GM18870 (cell line): ENCODE measurements around the gene MAP4K4.

ENCODE experiments used
- ATAC-seq: cut with Tn5 transposase; IDR thresholded peaks from one replicate; pipeline ENCODE4 v1.9.1; 2021; ENCODE audit warnings: moderate library complexity; ENCODE audit not compliant: unreplicated experiment

Gene MAP4K4

GRCh38 chr2:101697124-101698013 is at the start of gene MAP4K4:
TSS of gene MAP4K4 (plus strand) at chr2:101697707. CDS start at chr2:101698081, 374 bp downstream.
- ATAC-seq = no peak

GRCh38 chr2:101653469-101653868 is 44.0 kb upstream of the MAP4K4 start:
- ATAC-seq = no peak

GRCh38 chr2:101655702-101656422 is 41.6 kb upstream of the MAP4K4 start:
- no peak for ATAC-seq

- ATAC-seq = no peak
Measured at GRCh38 chr2:101657787-101658186, 39.7 kb upstream of the MAP4K4 start.

- no peak for ATAC-seq
Measured at GRCh38 chr2:101658387-101658786, 39.1 kb upstream of the MAP4K4 start.

- no peak for ATAC-seq
Measured at GRCh38 chr2:101665312-101665711, 32.2 kb upstream of the MAP4K4 start.

- no peak for ATAC-seq
Measured at GRCh38 chr2:101667823-101668222, 29.7 kb upstream of the MAP4K4 start.

GRCh38 chr2:101672047-101672446 is 25.5 kb upstream of the MAP4K4 start:
- no peak for ATAC-seq

- no peak for ATAC-seq
Measured at GRCh38 chr2:101673920-101674319, 23.6 kb upstream of the MAP4K4 start.

GRCh38 chr2:101675512-101675911 is 22.0 kb upstream of the MAP4K4 start:
- peak; percentile 57 for ATAC-seq

GRCh38 chr2:101676674-101677073 is 20.8 kb upstream of the MAP4K4 start:
- ATAC-seq = no peak

GRCh38 chr2:101677658-101678057 is 19.8 kb upstream of the MAP4K4 start:
- ATAC-seq = no peak

- no peak for ATAC-seq
Measured at GRCh38 chr2:101678379-101678778, 19.1 kb upstream of the MAP4K4 start.

- no peak for ATAC-seq
Measured at GRCh38 chr2:101679037-101679726, 18.3 kb upstream of the MAP4K4 start.

GRCh38 chr2:101679801-101680487 is 17.6 kb upstream of the MAP4K4 start:
- ATAC-seq = no peak

GRCh38 chr2:101682311-101682710 is 15.2 kb upstream of the MAP4K4 start:
- no peak for ATAC-seq

- ATAC-seq = no peak
Measured at GRCh38 chr2:101684313-101684712, 13.2 kb upstream of the MAP4K4 start.

- ATAC-seq = no peak
Measured at GRCh38 chr2:101688261-101688660, 9.2 kb upstream of the MAP4K4 start.

GRCh38 chr2:101689114-101689825 is 8.2 kb upstream of the MAP4K4 start:
- no peak for ATAC-seq

GRCh38 chr2:101690547-101691152 is 6.9 kb upstream of the MAP4K4 start:
- ATAC-seq = no peak
